ENCODE measurements around the gene LRRC3C.

LRRC3C gene

GRCh38 chr17:39994448-39994847 is 66.9 kb downstream of the LRRC3C start:
- no peak for TF ChIP-seq GABPA (IDR thresholded peaks at IDR 0.05; ENCODE audit: low read depth)
- TF ChIP-seq CTCF (IDR thresholded peaks at IDR 0.05; ENCODE audit: insufficient read depth, low read length) = no peak
- no peak for TF ChIP-seq POLR2AphosphoS5 (IDR thresholded peaks at IDR 0.05; ENCODE audit: low read depth)
- TF ChIP-seq SPI1 (IDR thresholded peaks at IDR 0.05; ENCODE audit: borderline replicate concordance, low read depth) = no peak
- TF ChIP-seq REST (IDR thresholded peaks at IDR 0.05; ENCODE audit: insufficient replicate concordance, low read depth) = no peak
- H3K27me3 ChIP-seq (ENCODE audit: insufficient read depth, poor library complexity, severe bottlenecking) = no peaks in the 10 kb centered on the region
- no peak overlapping the region for H3K4me3 ChIP-seq (replicated peaks; ENCODE audit: insufficient read depth, low read length)
- no peak overlapping the region for H3K27ac ChIP-seq (replicated peaks)
- no peak for DNase-seq (ENCODE audit: low read depth in 1 of 2, low spot score in 1 of 2)

Measured in HL-60 (cell line).